Prostate gland (tissue), 2 donors: Measurements from ENCODE around the gene PRDM16.

Experiments
- POLR2A ChIP-seq: fragments of 450-650 bp; IDR thresholded peaks from one replicate; pipeline ENCODE4 v1.6.1; 2016; ENCODE audit warnings: antibody characterized with exemption, mild to moderate bottlenecking
- TF ChIP-seq, protein P1 (sequence below), 4 experiments: fragments of 200-600 bp in 2 of 4; fragments of 450-650 bp in 2 of 4; sonication (generic) in 2 of 4; IDR thresholded peaks; 1 replicate in 3 of 4; 2 replicates in 1 of 4; pipeline ENCODE4 v1.5.1; 2016 to 2019; ENCODE audit warnings: antibody characterized with exemption in 4 of 4, mild to moderate bottlenecking in 2 of 4, moderate library complexity in 2 of 4

DNA sequence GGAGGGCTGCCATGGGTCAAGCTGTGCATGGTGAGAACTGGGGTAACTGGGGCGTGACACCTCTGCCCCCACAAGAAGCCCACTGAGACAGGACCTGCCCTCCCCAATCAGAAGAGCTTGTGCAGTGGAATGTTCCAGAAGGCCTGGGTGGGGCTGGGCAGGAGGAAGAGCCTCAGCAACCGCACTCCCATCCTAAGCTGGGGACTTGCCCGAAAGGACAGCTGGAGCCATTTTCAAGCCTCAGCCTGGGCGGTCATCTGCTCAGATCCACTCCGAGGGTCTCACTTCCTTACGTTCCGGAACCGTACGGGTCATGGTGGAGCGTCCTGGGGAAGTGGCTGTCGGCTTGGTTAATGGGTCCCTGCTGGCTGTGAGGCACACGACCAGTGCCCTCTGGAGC, 226.8 kb downstream of the PRDM16 start:
- TF ChIP-seq, protein P1, sequence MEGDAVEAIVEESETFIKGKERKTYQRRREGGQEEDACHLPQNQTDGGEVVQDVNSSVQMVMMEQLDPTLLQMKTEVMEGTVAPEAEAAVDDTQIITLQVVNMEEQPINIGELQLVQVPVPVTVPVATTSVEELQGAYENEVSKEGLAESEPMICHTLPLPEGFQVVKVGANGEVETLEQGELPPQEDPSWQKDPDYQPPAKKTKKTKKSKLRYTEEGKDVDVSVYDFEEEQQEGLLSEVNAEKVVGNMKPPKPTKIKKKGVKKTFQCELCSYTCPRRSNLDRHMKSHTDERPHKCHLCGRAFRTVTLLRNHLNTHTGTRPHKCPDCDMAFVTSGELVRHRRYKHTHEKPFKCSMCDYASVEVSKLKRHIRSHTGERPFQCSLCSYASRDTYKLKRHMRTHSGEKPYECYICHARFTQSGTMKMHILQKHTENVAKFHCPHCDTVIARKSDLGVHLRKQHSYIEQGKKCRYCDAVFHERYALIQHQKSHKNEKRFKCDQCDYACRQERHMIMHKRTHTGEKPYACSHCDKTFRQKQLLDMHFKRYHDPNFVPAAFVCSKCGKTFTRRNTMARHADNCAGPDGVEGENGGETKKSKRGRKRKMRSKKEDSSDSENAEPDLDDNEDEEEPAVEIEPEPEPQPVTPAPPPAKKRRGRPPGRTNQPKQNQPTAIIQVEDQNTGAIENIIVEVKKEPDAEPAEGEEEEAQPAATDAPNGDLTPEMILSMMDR (IDR thresholded peaks at IDR 0.05), result no peak
- no peak for TF ChIP-seq POLR2A
